ENCODE results near the gene DXO.
"Not testable (repeated sequence)": the region's sequence is repeated elsewhere in the genome, so short reads cannot be mapped to it uniquely, and the experiment has no call there.

Gene DXO

GRCh38 chr6:31979238-31979898 lies 7.4 kb upstream of the DXO start:
- DNase-seq, result no peak

- DNase-seq, result no peak
Observed at GRCh38 chr6:31978831-31979230, 6.9 kb upstream of the DXO start.

GRCh38 chr6:31977816-31978431 lies 6.0 kb upstream of the DXO start:
- no peak for DNase-seq

GRCh38 chr6:31976065-31976464 lies 4.1 kb upstream of the DXO start:
- not testable (repeated sequence) for DNase-seq

GRCh38 chr6:31972709-31973350 lies 892 bp upstream of the DXO start:
- DNase-seq, result no peak

- no peak for DNase-seq
Observed at GRCh38 chr6:31971279-31971992, 502 bp downstream of the DXO start.

- DNase-seq, result no peak
Observed at GRCh38 chr6:31970604-31971271, 1.2 kb downstream of the DXO start.

GRCh38 chr6:31969712-31970603 lies 2.0 kb downstream of the DXO start:
- no peak for DNase-seq

GRCh38 chr6:31968791-31969711 lies 2.9 kb downstream of the DXO start:
- no peak for DNase-seq

- DNase-seq, result no peak
Observed at GRCh38 chr6:31968326-31968725, 3.6 kb downstream of the DXO start.

GRCh38 chr6:31967926-31968320 lies 4.0 kb downstream of the DXO start:
- no peak for DNase-seq

GRCh38 chr6:31966997-31967925 lies 4.7 kb downstream of the DXO start:
- DNase-seq, result no peak

GRCh38 chr6:31966506-31966905 lies 5.4 kb downstream of the DXO start:
- DNase-seq, result no peak

- DNase-seq, result no peak
Observed at GRCh38 chr6:31965700-31966099, 6.2 kb downstream of the DXO start.

GRCh38 chr6:31963921-31964320 lies 8.0 kb downstream of the DXO start:
- DNase-seq, result no peak

GRCh38 chr6:31961616-31962015 lies 10.3 kb downstream of the DXO start:
- no peak for DNase-seq

GRCh38 chr6:31958741-31959739 lies 12.9 kb downstream of the DXO start, which contains the start of the genes NELFE and SKIC2:
Gene NELFE (minus strand): TSS chr6:31958971. CDS start chr6:31958446, 525 bp downstream.
Gene SKIC2 (plus strand): TSS chr6:31959175. CDS start chr6:31959193, 18 bp downstream.
- DNase-seq, result peak; percentile 99

GRCh38 chr6:31958412-31958740 lies 13.6 kb downstream of the DXO start:
- no peak for DNase-seq
